Measurements from ENCODE around the gene ARHGAP15.

DNA sequence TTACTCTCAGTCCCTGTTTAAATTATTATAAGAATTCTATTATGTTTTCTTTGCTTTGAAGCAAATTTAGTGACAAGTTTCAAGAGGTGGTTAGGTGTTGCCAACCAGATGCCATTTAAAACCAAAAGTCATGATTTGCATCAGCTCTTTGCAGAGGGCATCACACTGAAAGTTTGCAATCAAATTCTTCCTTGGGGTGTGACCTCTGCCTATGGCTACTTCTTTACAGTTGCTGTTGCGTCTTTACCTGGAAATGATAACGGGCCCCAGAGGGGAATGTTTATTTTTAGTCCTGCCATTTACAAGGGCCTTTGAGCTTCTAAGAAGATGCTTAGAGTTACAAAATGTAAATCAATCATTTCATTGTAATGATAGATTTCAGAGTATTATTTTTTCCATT is 561.0 kb downstream of the ARHGAP15 start:
- TF ChIP-seq CTCF (IDR thresholded peaks at IDR 0.05; ENCODE audit: insufficient read depth, low read length) (no peak), REST (IDR thresholded peaks at IDR 0.05; ENCODE audit: insufficient replicate concordance, low read depth) (no peak)

Measured in HL-60 (cell line).